Breast epithelium (tissue), 4 donors: ENCODE data around the gene TPRN. TPM values are rescaled to one million over a fixed set of nuclear protein-coding genes. Genes with fewer than 3 reads are reported as not detected.

ENCODE experiments used
- DNase-seq, 2 donors: peaks; one replicate each; pipeline ENCODE4 v3.0.0-alpha.2; 2019; ENCODE audit warnings: low spot score in 2 of 2
- H3K27ac ChIP-seq, 2 donors: fragments of 200-600 bp; sonication (generic) in 1 of 2; one replicate each; pipeline ENCODE4 v1.5.1; 2016 to 2019; ENCODE audit warnings: mild to moderate bottlenecking in 1 of 2
- H3K27me3 ChIP-seq, 2 donors: fragments of 200-600 bp; sonication (generic) in 1 of 2; one replicate each; pipeline versions ENCODE4 v1.5.1 to v1.6.0; 2017 to 2019; ENCODE audit warnings: control low read depth in 1 of 2, mild to moderate bottlenecking in 1 of 2
- H3K36me3 ChIP-seq: fragments of 200-600 bp; one replicate; pipeline ENCODE4 v1.5.1; 2019
- H3K4me1 ChIP-seq, 2 donors: fragments of 200-600 bp; sonication (generic); one replicate each; pipeline ENCODE4 v1.5.1; 2016 to 2019; ENCODE audit warnings: control low read depth in 1 of 2
- H3K4me3 ChIP-seq, 3 donors: fragments of 200-600 bp; sonication (generic); 1 replicate in 2 of 3; 2 replicates in 1 of 3; pipeline ENCODE4 v1.5.1; 2016 to 2019; ENCODE audit warnings: mild to moderate bottlenecking in 3 of 3, moderate library complexity in 2 of 3
- H3K9me3 ChIP-seq, 2 donors: fragments of 200-600 bp; sonication (generic) in 1 of 2; one replicate each; pipeline ENCODE4 v1.5.1; 2016 to 2019; ENCODE audit warnings: control low read depth in 1 of 2
- CTCF ChIP-seq, 3 donors: fragments of 450-650 bp; IDR thresholded peaks; one replicate each; pipeline ENCODE4 v1.5.1; 2016 to 2017; ENCODE audit warnings: antibody characterized with exemption in 3 of 3, mild to moderate bottlenecking in 3 of 3, moderate library complexity in 3 of 3
- POLR2A ChIP-seq: fragments of 450-650 bp; IDR thresholded peaks from one replicate; pipeline ENCODE4 v1.6.1; 2016; ENCODE audit warnings: antibody characterized with exemption, mild to moderate bottlenecking, moderate library complexity
- POLR2AphosphoS5 ChIP-seq, 3 donors: sonication (generic); formaldehyde crosslinking; IDR thresholded peaks; one replicate each; pipeline ENCODE4 v1.6.1; 2017; ENCODE audit warnings: antibody characterized with exemption in 3 of 3
- intact Hi-C: fragments of 100-400 bp; cut with DNase I; formaldehyde crosslinking; loops from one replicate; pipeline ENCODE4 v1.15.1; 2023; ENCODE audit warnings: low total_unique reads
- total RNA-seq, 3 donors: library from RNA; depleted of rRNA; stranded (reverse); fragments of >200 nt; gene quantifications; one replicate each; pipeline ENCODE4 v1.1.0, GENCODE V29; 2016

The TPRN gene
- 1 to 10 TPM; 4.0 to 9.2 (median 8.5) TPM for total RNA-seq

GRCh38 chr9:137200311-137201204, at the start of gene TPRN:
TPRN (minus strand) TSS chr9:137200741; CDS start chr9:137200711, 30 bp downstream.
- Histone ChIP-seq H3K9me3 (no peaks in the 10 kb centered on the region), H3K27me3 (no peaks in the 10 kb centered on the region), H3K27ac (peak within 1 kb of the TSS; percentile 65 to 86), H3K4me3 (peak within 1 kb of the TSS; percentile 52 to 93 (median 68)), H3K4me1 (peaks cover 11 to 41% of the 10 kb centered on the region in 2 donors), H3K36me3 (no peaks in the 10 kb centered on the region)
- peak; percentile 99 for DNase-seq
- TF ChIP-seq POLR2AphosphoS5 (IDR thresholded peaks at IDR 0.05) (peak; percentile 37 to 69 (median 40)), POLR2A (no peak), CTCF (IDR thresholded peaks at IDR 0.05) (peak in 1 of 3 donors; percentile 9)
- intact Hi-C loops = no loop called here

- intact Hi-C loops = no loop called here
- no peak for DNase-seq
- Histone ChIP-seq H3K36me3 (no peaks in the 10 kb centered on the region), H3K27me3 (no peaks in the 10 kb centered on the region), H3K9me3 (no peaks in the 10 kb centered on the region), H3K27ac (no peak overlapping the region), H3K4me1 (no peaks in the 10 kb centered on the region), H3K4me3 (no peak overlapping the region)
- TF ChIP-seq POLR2A (no peak), POLR2AphosphoS5 (IDR thresholded peaks at IDR 0.05) (no peak), CTCF (IDR thresholded peaks at IDR 0.05) (no peak)
Measured at GRCh38 chr9:137247916-137248175, 47.3 kb upstream of the TPRN start.

GRCh38 chr9:137247135-137247915, 46.8 kb upstream of the TPRN start:
- no peak for TF ChIP-seq CTCF (IDR thresholded peaks at IDR 0.05)
- TF ChIP-seq POLR2AphosphoS5 (IDR thresholded peaks at IDR 0.05) = no peak
- no peak for TF ChIP-seq POLR2A
- Histone ChIP-seq H3K27me3 (no peaks in the 10 kb centered on the region), H3K4me1 (peaks cover 2 to 3% of the 10 kb centered on the region in 2 donors), H3K27ac (no peak overlapping the region), H3K36me3 (no peaks in the 10 kb centered on the region), H3K4me3 (no peak overlapping the region), H3K9me3 (no peaks in the 10 kb centered on the region)
- DNase-seq = no peak
- intact Hi-C loops = no loop called here

GRCh38 chr9:137245450-137246421, 45.2 kb upstream of the TPRN start:
- Histone ChIP-seq H3K27me3 (no peaks in the 10 kb centered on the region), H3K9me3 (no peaks in the 10 kb centered on the region), H3K4me1 (peaks cover 5 to 6% of the 10 kb centered on the region in 2 donors), H3K4me3 (no peak overlapping the region), H3K27ac (no peak overlapping the region), H3K36me3 (no peaks in the 10 kb centered on the region)
- DNase-seq = no peak
- intact Hi-C loops = no loop called here
- TF ChIP-seq CTCF (IDR thresholded peaks at IDR 0.05) (no peak), POLR2AphosphoS5 (IDR thresholded peaks at IDR 0.05) (no peak), POLR2A (no peak)
